DOHH2 (cell line): ENCODE measurements around the gene GPD2.

Source experiments
- EZH2phosphoT487 ChIP-seq: fragments of 200-600 bp; sonication (generic); IDR thresholded peaks from 2 replicates; pipeline ENCODE4 v1.6.1; 2017; ENCODE audit warnings: borderline replicate concordance, mild to moderate bottlenecking, antibody characterized with exemption, low read length, moderate library complexity, mixed read lengths
- TF ChIP-seq, protein P1 (sequence below): fragments of 200-600 bp; sonication (generic); IDR thresholded peaks from one replicate; pipeline ENCODE4 v1.5.1; 2014; ENCODE audit warnings: antibody characterized with exemption, mild to moderate bottlenecking, low read depth, low read length; ENCODE audit not compliant: poor library complexity, severe bottlenecking

DNA sequence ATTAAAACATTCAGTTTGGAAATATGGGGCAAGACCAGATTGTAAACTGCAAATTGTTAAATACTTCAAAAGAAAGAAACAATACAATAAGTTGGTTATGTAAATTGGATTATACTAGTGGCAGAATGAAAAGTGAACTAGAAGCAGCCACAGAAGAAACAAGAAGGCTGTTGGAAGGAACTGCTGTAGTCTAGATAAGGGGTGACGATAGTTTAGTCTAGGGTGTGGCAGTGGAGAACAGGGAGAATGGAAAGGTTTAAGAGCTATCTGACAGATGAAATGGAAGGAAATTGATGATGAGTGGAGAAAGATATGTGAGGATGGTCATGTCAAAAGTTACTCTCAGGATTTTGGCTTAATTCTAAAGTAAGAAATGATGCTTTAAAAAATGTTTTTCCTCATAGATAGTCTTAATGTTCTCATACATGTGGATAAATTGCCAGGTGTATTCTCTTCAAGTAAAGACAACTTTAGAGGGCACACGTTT is 179.7 kb downstream of the GPD2 start:
- TF ChIP-seq, protein P1, sequence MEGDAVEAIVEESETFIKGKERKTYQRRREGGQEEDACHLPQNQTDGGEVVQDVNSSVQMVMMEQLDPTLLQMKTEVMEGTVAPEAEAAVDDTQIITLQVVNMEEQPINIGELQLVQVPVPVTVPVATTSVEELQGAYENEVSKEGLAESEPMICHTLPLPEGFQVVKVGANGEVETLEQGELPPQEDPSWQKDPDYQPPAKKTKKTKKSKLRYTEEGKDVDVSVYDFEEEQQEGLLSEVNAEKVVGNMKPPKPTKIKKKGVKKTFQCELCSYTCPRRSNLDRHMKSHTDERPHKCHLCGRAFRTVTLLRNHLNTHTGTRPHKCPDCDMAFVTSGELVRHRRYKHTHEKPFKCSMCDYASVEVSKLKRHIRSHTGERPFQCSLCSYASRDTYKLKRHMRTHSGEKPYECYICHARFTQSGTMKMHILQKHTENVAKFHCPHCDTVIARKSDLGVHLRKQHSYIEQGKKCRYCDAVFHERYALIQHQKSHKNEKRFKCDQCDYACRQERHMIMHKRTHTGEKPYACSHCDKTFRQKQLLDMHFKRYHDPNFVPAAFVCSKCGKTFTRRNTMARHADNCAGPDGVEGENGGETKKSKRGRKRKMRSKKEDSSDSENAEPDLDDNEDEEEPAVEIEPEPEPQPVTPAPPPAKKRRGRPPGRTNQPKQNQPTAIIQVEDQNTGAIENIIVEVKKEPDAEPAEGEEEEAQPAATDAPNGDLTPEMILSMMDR, result no peak
- TF ChIP-seq EZH2phosphoT487, result no peak
